ENCODE results near the gene LIN37. TPM values are rescaled to one million over a fixed set of nuclear protein-coding genes. Genes with fewer than 3 reads are reported as not detected.

LIN37 gene
- total and polyA plus RNA-seq, 2 of the 13 experiments (the other 11 are each of a cell fraction or from before 2014, with no cell fraction given), result 6.3 to 8.7 TPM

- TF ChIP-seq PAXIP1 (CRISPR knock-in tag; conservative IDR thresholded peaks at IDR 0.05) (peak; percentile 53), HCFC1 (IDR thresholded peaks at IDR 0.05; ENCODE audit: low read depth, low read length) (no peak), RXRA (CRISPR knock-in tag; IDR thresholded peaks at IDR 0.05) (peak; percentile 45; the same call in 1 of the 2 replicates), MIER3 (CRISPR knock-in tag; IDR thresholded peaks at IDR 0.05; ENCODE audit: borderline replicate concordance) (no peak), ZNF687 (CRISPR knock-in tag; IDR thresholded peaks at IDR 0.05) (peak; percentile 70), ZNF337 (CRISPR knock-in tag; IDR thresholded peaks at IDR 0.05; ENCODE audit: borderline replicate concordance, low read depth) (no peak), MYPOP (CRISPR knock-in tag; IDR thresholded peaks at IDR 0.05) (0 out of 2 replicates have a peak, but pooled peaks have one; percentile 39), TFDP2 (CRISPR knock-in tag; IDR thresholded peaks at IDR 0.05) (no peak)
Observed at GRCh38 chr19:35777086-35777841, 28.9 kb downstream of the LIN37 start (continued).
